ENCODE measurements around the gene MTHFR.

The MTHFR gene

DNA sequence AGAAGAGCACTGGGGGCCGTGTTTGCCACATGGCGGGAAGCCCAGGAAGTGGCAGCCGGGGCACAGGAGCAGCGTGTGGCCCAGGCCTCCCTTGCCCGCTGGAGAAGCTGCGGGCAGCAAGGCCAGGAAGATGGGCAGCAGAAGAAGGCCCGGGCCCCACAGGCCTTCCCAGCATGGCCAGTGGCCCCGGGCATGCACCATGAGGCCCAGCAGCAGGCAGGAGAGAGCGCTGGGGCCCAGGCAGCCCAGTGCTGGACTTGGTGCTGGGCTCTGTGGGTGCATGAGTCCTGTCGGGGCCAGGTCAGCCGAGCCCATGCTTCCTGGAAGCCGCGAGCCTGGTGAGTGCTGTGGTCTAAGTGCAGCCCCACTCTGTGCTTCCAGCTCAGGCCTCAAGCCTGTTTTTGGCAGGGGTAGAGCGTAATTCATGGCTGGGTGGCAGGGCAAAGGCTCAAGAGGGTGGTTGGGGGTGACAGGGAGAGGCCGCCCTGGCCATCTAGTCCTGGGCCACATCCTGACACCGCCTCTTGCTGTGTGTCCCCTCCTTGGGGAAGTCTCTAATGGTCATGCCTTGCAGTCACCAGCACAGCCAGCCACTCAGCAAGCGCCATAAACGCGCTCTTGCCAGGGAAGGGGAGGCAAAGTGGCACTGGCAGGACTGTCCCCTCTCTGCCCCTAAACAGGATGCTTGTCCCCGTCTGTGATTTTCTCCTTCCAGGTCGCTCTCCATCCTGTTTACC lies 21.3 kb downstream of the MTHFR start:
- no peak for FAIRE-seq
- no peak for DNase-seq (ENCODE audit: insufficient read length, low spot score)
- TF ChIP-seq, protein P1, sequence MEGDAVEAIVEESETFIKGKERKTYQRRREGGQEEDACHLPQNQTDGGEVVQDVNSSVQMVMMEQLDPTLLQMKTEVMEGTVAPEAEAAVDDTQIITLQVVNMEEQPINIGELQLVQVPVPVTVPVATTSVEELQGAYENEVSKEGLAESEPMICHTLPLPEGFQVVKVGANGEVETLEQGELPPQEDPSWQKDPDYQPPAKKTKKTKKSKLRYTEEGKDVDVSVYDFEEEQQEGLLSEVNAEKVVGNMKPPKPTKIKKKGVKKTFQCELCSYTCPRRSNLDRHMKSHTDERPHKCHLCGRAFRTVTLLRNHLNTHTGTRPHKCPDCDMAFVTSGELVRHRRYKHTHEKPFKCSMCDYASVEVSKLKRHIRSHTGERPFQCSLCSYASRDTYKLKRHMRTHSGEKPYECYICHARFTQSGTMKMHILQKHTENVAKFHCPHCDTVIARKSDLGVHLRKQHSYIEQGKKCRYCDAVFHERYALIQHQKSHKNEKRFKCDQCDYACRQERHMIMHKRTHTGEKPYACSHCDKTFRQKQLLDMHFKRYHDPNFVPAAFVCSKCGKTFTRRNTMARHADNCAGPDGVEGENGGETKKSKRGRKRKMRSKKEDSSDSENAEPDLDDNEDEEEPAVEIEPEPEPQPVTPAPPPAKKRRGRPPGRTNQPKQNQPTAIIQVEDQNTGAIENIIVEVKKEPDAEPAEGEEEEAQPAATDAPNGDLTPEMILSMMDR (IDR thresholded peaks at IDR 0.05; ENCODE audit: insufficient read depth, missing control alignments), result no peak

DNA sequence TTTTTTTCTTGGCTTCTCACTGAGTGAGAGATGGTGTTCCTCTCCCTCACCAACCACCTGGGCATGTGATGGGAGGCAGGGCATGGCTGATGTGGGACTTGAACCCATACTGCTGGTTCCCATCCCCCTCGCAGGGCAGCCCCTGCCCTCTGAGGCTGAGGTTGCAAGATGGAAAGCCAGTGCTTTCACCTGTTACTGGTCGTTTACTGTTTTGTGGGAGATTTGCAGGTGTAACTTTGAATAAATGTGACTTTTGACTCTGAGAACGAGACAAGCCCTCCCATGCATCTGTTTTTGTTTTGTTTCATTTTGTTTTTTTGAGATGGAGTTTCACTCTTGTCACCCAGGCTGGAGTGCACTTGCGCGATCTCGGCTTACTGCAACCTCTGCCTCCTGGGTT lies 22.2 kb downstream of the MTHFR start:
- FAIRE-seq (no peak), DNase-seq (ENCODE audit: insufficient read length, low spot score) (no peak)
- TF ChIP-seq, protein P1 (IDR thresholded peaks at IDR 0.05; ENCODE audit: insufficient read depth, missing control alignments), result no peak

DNA sequence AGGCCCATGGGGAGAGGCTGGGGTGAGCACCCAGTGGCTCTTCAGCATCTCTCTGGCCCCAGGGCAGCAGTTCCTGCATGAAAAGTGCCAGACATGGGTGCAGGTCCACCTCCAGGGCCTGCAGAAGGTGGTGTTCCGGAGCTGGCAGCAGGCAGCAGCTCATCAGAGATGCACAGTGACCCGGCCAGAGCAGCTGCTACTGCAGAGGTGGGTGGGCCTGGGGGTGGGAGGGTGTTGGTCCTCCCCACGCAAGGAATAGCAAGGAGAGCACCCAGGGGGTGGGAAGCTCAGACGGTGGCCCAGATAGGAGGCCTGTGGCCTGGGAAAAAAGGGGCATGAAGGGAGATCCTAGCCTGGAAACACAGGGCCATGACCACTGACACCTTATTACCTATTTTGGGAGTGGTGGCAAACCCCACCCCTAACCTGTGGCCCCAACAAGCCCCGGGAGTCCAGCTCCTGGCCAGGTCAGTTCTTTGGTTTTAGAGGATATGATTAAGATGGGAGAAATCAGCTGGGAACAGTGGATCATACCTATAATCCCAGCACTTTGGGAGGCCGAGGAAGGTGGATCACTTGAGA lies 23.5 kb downstream of the MTHFR start:
- no peak for DNase-seq (ENCODE audit: insufficient read length, low spot score)
- TF ChIP-seq, protein P1 (IDR thresholded peaks at IDR 0.05; ENCODE audit: insufficient read depth, missing control alignments), result no peak
- no peak for FAIRE-seq

DNA sequence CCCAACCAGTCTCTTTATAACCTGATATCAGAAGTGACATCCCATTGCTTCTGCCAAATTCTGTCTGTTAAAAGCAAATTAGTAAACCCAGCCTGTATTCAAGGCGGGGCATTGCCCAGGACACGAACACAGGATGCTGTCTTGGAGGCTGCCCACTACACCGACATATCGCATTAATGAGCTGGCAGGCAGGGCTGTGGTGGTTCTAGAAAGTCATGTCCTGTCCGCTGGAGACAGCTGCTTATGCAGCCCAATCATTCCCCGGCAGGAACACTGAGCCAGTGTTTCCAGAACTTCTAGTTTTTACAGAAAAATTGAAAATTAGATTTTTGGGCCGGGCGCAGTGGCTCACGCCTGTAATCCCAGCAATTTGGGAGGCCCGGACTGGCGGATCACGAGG lies 24.5 kb downstream of the MTHFR start:
- TF ChIP-seq, protein P1 (IDR thresholded peaks at IDR 0.05; ENCODE audit: insufficient read depth, missing control alignments), result no peak
- no peak for DNase-seq (ENCODE audit: insufficient read length, low spot score)
- no peak for FAIRE-seq

DNA sequence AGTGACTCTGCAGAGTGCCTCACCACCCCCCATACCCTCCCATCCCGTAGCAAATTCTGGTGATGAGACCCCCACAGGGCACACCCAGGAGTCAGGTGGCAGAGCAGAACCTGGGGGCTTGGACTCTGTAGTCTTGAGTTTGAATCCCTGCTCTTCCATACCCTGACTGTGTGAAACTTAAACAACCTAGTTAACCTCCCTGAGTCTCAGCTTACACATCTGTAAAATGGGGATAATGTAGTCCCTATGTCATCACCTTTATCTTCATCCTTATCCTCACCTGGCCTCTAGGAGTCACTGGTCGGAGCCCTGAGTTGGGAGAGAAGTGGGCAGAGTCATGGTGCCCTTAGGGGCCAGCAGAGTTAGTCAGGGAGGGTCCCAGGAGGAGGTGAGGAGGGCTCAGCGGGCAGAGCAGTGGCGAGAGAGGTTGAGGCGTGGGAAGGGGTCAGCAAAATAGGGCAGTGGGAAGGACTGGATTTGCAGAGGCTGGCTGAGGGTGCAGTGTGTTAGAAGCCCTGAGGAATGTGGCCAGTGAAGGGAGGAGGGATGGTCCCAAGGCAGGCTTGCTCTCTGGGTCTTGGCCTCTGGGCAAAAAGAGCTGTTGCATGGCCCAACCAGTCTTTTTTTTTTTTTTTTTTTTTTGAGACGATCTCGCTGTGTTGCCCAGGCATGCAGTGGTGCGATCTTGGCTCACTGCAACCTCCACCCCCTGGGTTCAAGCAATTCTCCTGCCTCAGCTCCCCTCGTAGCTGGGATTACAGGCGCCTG lies 25.2 kb downstream of the MTHFR start:
- DNase-seq (ENCODE audit: insufficient read length, low spot score) (no peak), FAIRE-seq (no peak)
- TF ChIP-seq, protein P1 (IDR thresholded peaks at IDR 0.05; ENCODE audit: insufficient read depth, missing control alignments), result no peak

DNA sequence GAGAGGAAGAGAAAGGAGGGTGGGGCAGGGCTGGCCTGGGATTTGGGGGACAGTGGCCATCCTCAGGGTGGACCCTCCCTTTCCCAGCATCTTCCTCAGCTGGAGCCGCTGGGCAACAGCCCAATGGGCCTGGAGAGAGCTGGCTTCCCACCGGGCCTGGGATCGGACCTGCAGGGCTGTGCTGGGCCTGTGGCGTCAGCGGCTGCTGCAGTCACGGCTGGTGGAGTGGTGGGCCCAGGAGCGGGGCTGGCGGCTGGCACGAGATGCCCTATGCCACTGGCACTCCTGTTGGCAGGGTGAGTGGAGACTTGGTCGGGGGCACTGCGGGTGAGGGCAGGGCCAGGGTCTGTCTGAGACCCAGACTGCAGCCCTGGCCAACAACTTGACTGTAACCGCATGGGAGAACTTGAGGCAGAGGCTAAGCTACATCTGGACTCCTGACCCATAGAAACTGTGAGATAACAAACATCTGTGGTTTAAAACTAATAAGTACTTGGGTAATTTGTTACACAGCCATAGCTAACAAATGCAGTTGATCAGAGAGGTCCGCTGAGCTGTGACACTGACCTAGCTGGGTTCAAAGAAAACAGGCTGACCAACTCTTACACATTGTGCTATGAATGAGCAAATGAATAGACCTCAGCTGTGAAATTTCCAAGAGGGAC lies 25.9 kb downstream of the MTHFR start:
- TF ChIP-seq, protein P1 (IDR thresholded peaks at IDR 0.05; ENCODE audit: insufficient read depth, missing control alignments), result no peak
- FAIRE-seq, result no peak
- no peak for DNase-seq (ENCODE audit: insufficient read length, low spot score)

All from D721Med (cell line).